Central memory CD4-positive, alpha-beta T cell (primary cell): ENCODE results near the gene CNNM2.
"Not testable (repeated sequence)": the region's sequence is repeated elsewhere in the genome, so short reads cannot be mapped to it uniquely, and the experiment has no call there.

Experiments used
- DNase-seq: peaks from one replicate; pipeline ENCODE4 v3.0.0; 2022

Gene CNNM2

GRCh38 chr10:103111031-103111917 lies 193.2 kb downstream of the CNNM2 start:
- DNase-seq: no peak

DNA sequence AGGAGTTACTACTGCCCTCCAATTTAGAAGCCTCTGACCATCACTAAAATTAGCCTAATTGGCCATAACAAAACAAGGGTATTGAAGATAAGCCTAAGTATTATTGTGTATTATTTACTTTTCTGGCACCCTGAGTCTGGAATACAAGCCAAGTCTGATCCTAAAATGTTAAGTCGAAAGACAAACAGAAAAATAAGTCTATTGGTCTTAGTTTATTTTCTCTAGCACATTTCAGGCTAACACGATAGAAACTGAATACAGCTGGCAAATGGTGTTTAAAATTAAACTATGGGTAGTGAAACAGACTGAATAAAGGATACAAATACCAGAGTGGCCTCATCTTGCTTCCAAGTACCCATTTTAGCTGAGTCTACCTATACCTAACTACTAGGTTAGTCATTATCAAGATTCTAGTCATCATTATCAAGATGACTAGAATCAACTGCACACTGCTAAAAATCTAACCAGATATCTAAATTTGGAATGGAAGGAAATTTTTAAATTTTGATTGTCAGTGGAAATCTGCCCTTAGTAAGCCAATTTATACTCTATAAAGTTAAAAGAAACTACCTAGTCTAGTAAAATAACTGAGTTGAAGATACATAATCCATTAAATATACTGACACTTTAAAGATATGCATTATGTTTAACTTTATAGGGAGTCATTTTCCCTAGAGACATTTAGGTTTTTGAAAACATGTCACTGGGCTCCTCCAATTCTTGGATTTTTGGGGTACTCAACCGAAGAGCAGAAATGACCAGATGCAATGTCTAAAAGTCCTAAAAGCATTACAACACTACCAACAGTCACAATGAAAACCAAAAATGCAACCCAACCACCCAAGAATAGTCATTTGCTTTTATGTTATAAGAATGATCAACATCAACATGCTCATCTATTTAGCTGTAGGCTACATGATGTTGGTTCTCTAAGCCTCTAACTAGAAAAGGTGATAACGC lies 194.1 kb downstream of the CNNM2 start:
- DNase-seq: no peak

DNA sequence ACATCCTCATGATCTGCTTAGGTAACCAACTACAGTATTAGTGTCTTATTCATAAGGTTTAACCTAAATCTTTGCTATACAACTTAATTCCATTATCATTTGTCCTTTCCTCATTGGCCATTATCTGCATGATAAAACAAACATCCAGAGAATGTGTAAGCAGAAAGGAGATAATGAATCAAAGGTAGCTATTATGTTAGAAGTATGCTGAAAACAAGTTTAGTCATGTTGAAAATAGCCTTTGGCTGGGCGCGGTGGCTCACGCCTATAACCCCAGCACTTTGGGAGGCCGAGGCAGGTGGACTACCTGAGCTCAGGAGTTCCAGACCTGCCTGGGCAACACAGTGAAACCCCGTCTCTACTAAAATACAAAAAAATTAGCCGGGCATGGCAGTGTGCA lies 196.8 kb downstream of the CNNM2 start:
- no peak for DNase-seq

- DNase-seq: no peak
These were observed 199.2 kb downstream of the CNNM2 start for GRCh38 chr10:103117247-103117646.

DNA sequence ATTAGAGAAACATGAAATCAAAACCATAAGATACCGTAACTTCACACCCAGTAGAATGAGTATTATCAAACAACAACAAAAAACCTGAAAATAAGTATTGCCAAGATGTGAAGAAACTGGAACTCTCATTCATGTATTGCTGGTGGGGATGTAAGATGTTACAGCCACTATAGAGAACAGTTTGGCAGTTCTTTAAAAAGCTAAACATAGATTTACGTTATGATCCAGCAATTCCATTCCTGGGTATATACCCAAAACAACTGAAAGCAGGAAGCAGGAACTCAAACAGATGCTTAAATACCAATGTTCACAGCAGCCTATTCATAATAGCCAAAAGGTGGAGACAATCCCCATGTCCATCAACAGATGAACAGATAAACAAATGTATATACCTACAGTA lies 202.5 kb downstream of the CNNM2 start:
- no peak for DNase-seq

- DNase-seq: no peak
These were observed 203.1 kb downstream of the CNNM2 start for GRCh38 chr10:103120977-103121735.

- DNase-seq: no peak
These were observed 205.4 kb downstream of the CNNM2 start for GRCh38 chr10:103123282-103124024.

DNA sequence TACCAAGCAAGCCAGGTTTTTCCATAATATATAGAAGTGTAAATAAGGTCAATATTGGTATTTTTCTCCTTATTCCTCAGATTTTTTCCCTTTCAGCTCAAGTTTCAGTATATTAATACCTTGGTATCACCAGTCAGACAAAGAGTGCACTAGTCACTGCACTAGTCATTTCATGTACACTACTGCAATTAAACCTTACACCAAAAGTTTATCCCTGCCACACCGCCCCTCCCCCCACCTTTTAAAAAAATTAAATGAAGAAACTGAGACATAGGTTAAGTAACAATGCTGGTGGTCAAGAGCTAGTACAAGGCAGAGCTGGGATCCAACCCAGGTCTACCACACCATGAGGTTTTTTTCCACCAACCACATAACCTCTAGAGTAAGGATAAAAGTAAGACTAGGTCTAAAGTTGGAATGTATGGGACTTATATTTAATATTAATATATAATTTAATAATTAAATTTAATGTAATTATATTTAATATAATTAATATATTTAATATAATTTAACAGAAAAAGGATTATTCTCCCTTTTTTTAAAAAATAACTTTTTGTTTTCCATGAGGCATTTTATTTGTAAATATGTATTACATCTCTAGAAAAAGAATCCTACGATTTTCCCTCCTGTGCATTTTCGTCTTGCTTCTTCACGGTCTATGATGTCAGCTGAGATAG lies 206.5 kb downstream of the CNNM2 start:
- DNase-seq: no peak

GRCh38 chr10:103125323-103126267 lies 207.5 kb downstream of the CNNM2 start:
- no peak for DNase-seq

DNA sequence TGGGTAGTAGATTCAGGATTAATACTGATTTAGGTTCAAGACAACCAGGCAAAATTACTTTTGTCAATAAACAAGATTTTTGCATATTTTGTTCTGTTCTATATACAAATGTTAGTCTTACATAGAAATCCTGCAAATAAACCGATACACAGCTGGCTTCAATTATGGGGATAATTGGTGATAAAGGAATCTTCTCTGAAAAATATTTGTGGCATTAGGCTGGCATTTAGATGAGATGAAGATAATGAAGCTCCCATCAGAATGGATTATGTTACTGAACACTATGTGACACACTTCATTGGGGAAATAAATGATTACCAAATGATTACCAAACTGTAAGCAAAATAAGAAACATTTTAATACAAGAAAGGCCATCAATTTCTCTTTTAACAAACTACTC lies 209.1 kb downstream of the CNNM2 start:
- no peak for DNase-seq

GRCh38 chr10:103130180-103130579 lies 212.1 kb downstream of the CNNM2 start:
- not testable (repeated sequence) for DNase-seq

DNA sequence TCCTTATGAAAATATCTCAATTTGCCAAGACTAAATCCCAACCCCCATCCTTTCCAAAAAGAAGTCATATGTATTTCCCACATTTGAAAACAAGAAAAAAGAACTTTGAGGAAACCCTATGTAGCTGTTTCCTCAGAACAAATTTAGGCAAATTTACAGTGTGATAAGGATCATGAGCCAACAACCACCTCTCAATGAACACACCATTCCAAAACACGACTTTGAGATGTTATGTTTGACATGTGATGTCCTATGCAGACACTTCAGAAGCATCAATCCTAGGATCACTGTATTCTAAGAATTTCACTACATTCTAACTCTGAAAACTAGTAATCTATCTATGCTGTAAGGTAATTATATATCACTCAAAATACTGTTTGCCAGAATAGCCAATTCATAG lies 212.8 kb downstream of the CNNM2 start:
- no peak for DNase-seq

DNA sequence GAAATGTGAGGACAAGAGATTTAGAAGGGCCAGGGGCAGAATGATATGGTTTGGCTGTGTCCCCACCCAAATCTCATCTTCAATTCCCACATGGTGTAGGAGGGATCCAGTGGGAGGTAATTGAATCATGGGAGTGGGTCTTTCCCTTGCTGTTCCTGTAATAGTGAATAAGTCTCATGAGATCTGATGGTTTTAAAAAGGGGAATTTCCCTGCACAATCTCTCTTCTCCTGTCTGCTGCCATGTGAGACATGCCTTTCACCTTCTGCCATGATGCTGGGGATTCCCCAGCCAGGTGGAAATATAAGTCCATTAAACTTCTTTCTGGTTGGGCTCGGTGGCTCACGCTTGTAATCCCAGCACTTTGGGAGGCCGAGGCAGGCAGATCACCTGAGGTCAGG lies 217.1 kb downstream of the CNNM2 start:
- not testable (repeated sequence) for DNase-seq

DNA sequence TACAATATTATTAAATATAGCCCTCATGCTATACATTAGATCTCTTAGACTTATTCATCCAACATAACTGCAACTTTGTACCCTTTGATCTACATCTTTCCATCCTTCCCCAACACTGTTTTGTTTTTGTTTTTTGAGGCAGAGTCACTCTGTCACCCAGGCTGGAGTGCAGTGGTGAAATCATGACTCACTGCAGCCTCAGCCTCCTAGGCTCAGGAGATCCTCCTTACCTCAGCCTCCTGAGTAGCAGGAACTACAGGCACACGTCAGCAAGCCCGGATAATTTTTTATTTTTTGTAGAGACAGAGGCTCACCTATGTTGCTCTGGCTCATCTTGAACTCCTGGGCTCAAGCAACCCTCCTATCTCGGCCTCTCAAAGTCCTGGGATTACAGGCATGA lies 221.7 kb downstream of the CNNM2 start:
- DNase-seq: no peak
